ENCODE measurements around the gene EMILIN2.
"Not testable (repeated sequence)": the region's sequence is repeated elsewhere in the genome, so short reads cannot be mapped to it uniquely, and the experiment has no call there.

The EMILIN2 gene

GRCh38 chr18:2901423-2901985 lies 54.7 kb downstream of the EMILIN2 start:
- DNase-seq: no peak

GRCh38 chr18:2902327-2902726 lies 55.5 kb downstream of the EMILIN2 start:
- no peak for DNase-seq

- DNase-seq: no peak
These were observed 56.2 kb downstream of the EMILIN2 start for GRCh38 chr18:2903006-2903405.

GRCh38 chr18:2905854-2906703 lies 59.3 kb downstream of the EMILIN2 start:
- DNase-seq: no peak

GRCh38 chr18:2906704-2907549 lies 60.1 kb downstream of the EMILIN2 start:
- DNase-seq: no peak

- no peak for DNase-seq
These were observed 60.8 kb downstream of the EMILIN2 start for GRCh38 chr18:2907550-2908135.

GRCh38 chr18:2908166-2908945 lies 61.5 kb downstream of the EMILIN2 start:
- no peak for DNase-seq

GRCh38 chr18:2908946-2909335 lies 62.1 kb downstream of the EMILIN2 start:
- no peak for DNase-seq

GRCh38 chr18:2909431-2910140 lies 62.8 kb downstream of the EMILIN2 start:
- DNase-seq: no peak

- DNase-seq: no peak
These were observed 63.5 kb downstream of the EMILIN2 start for GRCh38 chr18:2910261-2910660.

- no peak for DNase-seq
These were observed 64.1 kb downstream of the EMILIN2 start for GRCh38 chr18:2910751-2911425.

GRCh38 chr18:2911533-2911932 lies 64.7 kb downstream of the EMILIN2 start:
- DNase-seq: no peak

GRCh38 chr18:2912357-2913299 lies 65.8 kb downstream of the EMILIN2 start:
- no peak for DNase-seq

- no peak for DNase-seq
These were observed 66.7 kb downstream of the EMILIN2 start for GRCh38 chr18:2913398-2914005.

- no peak for DNase-seq
These were observed 67.5 kb downstream of the EMILIN2 start for GRCh38 chr18:2914185-2914880.

GRCh38 chr18:2914881-2915240 lies 68.1 kb downstream of the EMILIN2 start:
- DNase-seq: no peak

GRCh38 chr18:2915486-2915885 lies 68.7 kb downstream of the EMILIN2 start:
- not testable (repeated sequence) for DNase-seq

GRCh38 chr18:2916184-2916583 lies 69.4 kb downstream of the EMILIN2 start:
- no peak for DNase-seq

Measured in NCI-H2107 (cell line).